ENCODE results near the gene IL1B. TPM values are rescaled to one million over a fixed set of nuclear protein-coding genes. Genes with fewer than 3 reads are reported as not detected.

Gene IL1B
- total and polyA plus RNA-seq, 2 of the 8 experiments (the other 6 are each of a cell fraction or from before 2014, with no cell fraction given), result not detected

DNA sequence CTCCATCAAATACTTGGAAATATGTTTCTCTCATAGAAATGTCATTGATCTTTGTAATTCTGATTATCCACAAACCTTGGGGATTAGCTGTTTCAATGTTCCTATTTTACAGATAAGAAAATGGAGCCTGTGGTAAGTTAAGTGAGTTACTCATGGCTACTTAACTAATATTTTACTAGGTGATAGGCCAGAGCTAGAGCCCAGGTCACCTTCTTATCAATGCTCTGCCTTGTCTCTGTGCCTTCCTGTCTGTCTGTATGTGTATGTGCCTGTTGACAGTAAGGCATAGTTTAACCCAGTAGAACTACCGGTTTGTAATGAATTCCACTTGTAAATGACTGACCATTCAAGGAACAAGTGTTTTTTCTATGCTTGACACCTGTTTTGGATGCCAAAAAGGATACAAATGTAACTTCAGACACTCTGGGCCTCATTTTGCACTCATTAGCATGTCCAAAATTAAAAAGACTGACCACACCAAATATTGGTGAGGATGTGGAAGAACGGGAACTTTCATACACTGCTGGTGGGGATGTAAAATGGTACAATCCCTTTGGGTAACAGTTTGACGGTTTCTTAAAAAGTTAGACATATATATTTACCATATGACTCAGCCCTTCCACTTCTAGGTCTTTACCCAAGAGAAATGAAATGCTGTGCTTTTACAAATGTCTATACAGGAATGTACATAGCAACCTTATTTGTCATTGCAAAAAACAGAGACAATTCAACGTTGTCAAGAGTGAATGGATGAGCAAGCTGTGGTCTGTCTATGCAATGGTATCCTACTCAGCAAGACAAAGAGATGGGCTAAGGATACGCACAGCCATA is 32.7 kb downstream of the IL1B start (continued):
- TF ChIP-seq, protein P1, sequence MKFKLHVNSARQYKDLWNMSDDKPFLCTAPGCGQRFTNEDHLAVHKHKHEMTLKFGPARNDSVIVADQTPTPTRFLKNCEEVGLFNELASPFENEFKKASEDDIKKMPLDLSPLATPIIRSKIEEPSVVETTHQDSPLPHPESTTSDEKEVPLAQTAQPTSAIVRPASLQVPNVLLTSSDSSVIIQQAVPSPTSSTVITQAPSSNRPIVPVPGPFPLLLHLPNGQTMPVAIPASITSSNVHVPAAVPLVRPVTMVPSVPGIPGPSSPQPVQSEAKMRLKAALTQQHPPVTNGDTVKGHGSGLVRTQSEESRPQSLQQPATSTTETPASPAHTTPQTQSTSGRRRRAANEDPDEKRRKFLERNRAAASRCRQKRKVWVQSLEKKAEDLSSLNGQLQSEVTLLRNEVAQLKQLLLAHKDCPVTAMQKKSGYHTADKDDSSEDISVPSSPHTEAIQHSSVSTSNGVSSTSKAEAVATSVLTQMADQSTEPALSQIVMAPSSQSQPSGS (IDR thresholded peaks at IDR 0.05; ENCODE audit: low read length), result no peak
- TF ChIP-seq BCL11A (IDR thresholded peaks at IDR 0.05; ENCODE audit: low read depth in 2 of 2, low read length in 2 of 2) (no peak), SIN3A (conservative IDR thresholded peaks at IDR 0.05 in 1 of 2, IDR thresholded peaks at IDR 0.05 in 1 of 2; ENCODE audit: low read depth in 1 of 2, low read length in 2 of 2) (no peak), CBX8 (IDR thresholded peaks at IDR 0.05; ENCODE audit: borderline replicate concordance, low read depth, low read length) (no peak), BRCA1 (IDR thresholded peaks at IDR 0.05; ENCODE audit: low read depth, low read length) (no peak), EGR1 (IDR thresholded peaks at IDR 0.05; ENCODE audit: borderline replicate concordance, low read depth, low read length) (no peak)

Measured in H1 (cell line).